B cell (primary cell): ENCODE data around the gene LRCH3. TPM values are rescaled to one million over a fixed set of nuclear protein-coding genes. Genes with fewer than 3 reads are reported as not detected.
A peak's percentile ranks its signal among the peaks of the same experiment; 100 is the strongest.

Source experiments
- ATAC-seq: fragments of 200-7000 bp; cut with Tn5 transposase; one replicate; pipeline ENCODE4 v1.10.0; 2021; ENCODE audit warnings: low read depth, mild to moderate bottlenecking, moderate number of reproducible peaks, moderate library complexity
- CTCF ChIA-PET: fragments of 350-600 bp; sonication (Branson Sonifier 250); formaldehyde crosslinking; loops from one replicate; lab custom pipeline; 2021; ENCODE audit warnings: antibody characterized with exemption, inconsistent platforms; lab: Charles Lee
- POLR2A ChIA-PET: fragments of 350-600 bp; sonication (Branson Sonifier 250); formaldehyde crosslinking; loops from one replicate; lab custom pipeline; 2021; ENCODE audit warnings: antibody characterized with exemption; lab: Charles Lee
- DNase-seq: peaks from one replicate; pipeline ENCODE4 v3.0.0; 2013
- H2AFZ ChIP-seq: 2 replicates; pipeline ENCODE4 v1.6.1; 2012; ENCODE audit warnings: mild to moderate bottlenecking, low read depth, low read length; ENCODE audit not compliant: insufficient read depth, poor library complexity, severe bottlenecking
- H3K27ac ChIP-seq, 2 donors: 1 replicate in 1 of 2; 2 replicates in 1 of 2; pipeline ENCODE4 v1.5.1; 2012 to 2013; ENCODE audit warnings: low read length in 2 of 2, mild to moderate bottlenecking in 2 of 2, moderate library complexity in 1 of 2
- H3K27me3 ChIP-seq, 4 experiments: fragments of 200-600 bp in 1 of 4; sonication (generic) in 1 of 4; replicated peaks in 1 of 4; 1 replicate in 2 of 4; 2 replicates in 2 of 4; pipeline versions ENCODE4 v1.6.1 to v1.7.0; 2013 to 2016; ENCODE audit warnings: low read length in 3 of 4, mild to moderate bottlenecking in 2 of 4, mixed read lengths in 1 of 4, moderate library complexity in 1 of 4; ENCODE audit not compliant: insufficient read depth in 4 of 4, control insufficient read depth in 3 of 4; ENCODE audit errors: control extremely low read depth in 1 of 4
- H3K36me3 ChIP-seq, 2 experiments: replicated peaks in 1 of 2; 1 replicate in 1 of 2; 2 replicates in 1 of 2; pipeline versions ENCODE4 v1.6.1 to v1.7.1; 2013; ENCODE audit warnings: low read length in 1 of 2; ENCODE audit not compliant: insufficient read depth in 2 of 2, control insufficient read depth in 1 of 2; ENCODE audit errors: control extremely low read depth in 1 of 2, extremely low read depth in 1 of 2
- H3K4me1 ChIP-seq, 2 donors: fragments of 200-600 bp in 1 of 2; sonication (generic) in 1 of 2; 1 replicate in 1 of 2; 2 replicates in 1 of 2; pipeline versions ENCODE4 v1.5.1 to v1.6.1; 2013 to 2017; ENCODE audit warnings: low read length in 2 of 2; ENCODE audit not compliant: control insufficient read depth in 2 of 2, insufficient read depth in 2 of 2
- H3K4me2 ChIP-seq: replicated peaks from 2 replicates; pipeline ENCODE3; 2012; ENCODE audit warnings: mild to moderate bottlenecking, low read depth, low read length; ENCODE audit not compliant: poor library complexity, severe bottlenecking
- H3K4me3 ChIP-seq, 5 experiments: fragments of 200-600 bp in 1 of 5; sonication (generic) in 1 of 5; 1 replicate in 3 of 5; 2 replicates in 2 of 5; pipeline versions ENCODE4 v1.5.1 to v1.7.0; 2011 to 2016; ENCODE audit warnings: low read length in 4 of 5, mild to moderate bottlenecking in 4 of 5, low read depth in 2 of 5, control low read depth in 1 of 5, moderate library complexity in 1 of 5; ENCODE audit not compliant: insufficient read depth in 1 of 5; ENCODE audit errors: control extremely low read depth in 1 of 5, extremely low read depth in 1 of 5
- H3K79me2 ChIP-seq: fragments of 200-600 bp; sonication (generic); one replicate; pipeline ENCODE4 v1.6.0; 2016; ENCODE audit warnings: low read length; ENCODE audit not compliant: control insufficient read depth, insufficient read depth
- H3K9ac ChIP-seq: fragments of 200-600 bp; sonication (generic); 2 replicates; pipeline ENCODE4 v1.6.1; 2017; ENCODE audit warnings: mild to moderate bottlenecking, low read length, moderate library complexity
- H3K9me3 ChIP-seq, 3 donors: one replicate each; pipeline versions ENCODE4 v1.6.1 to v1.7.1; 2013; ENCODE audit warnings: low read length in 2 of 3; ENCODE audit not compliant: control insufficient read depth in 2 of 3, insufficient read depth in 1 of 3; ENCODE audit errors: control extremely low read depth in 1 of 3
- H4K20me1 ChIP-seq: 2 replicates; pipeline ENCODE4 v1.6.0; 2012; ENCODE audit warnings: mild to moderate bottlenecking, low read length; ENCODE audit not compliant: insufficient read depth, control insufficient read depth, poor library complexity, severe bottlenecking
- H3K27ac Mint-ChIP-seq: one replicate; pipeline ENCODE4 v1.8.0; 2021; ENCODE audit warnings: mixed read lengths
- H3K27me3 Mint-ChIP-seq: one replicate; pipeline ENCODE4 v1.8.0; 2021; ENCODE audit warnings: mixed read lengths
- H3K4me1 Mint-ChIP-seq: one replicate; pipeline ENCODE4 v1.8.0; 2021; ENCODE audit warnings: mixed read lengths
- H3K4me3 Mint-ChIP-seq: one replicate; pipeline ENCODE4 v1.8.0; 2021; ENCODE audit warnings: mixed read lengths
- H3K9me3 Mint-ChIP-seq: one replicate; pipeline ENCODE4 v1.8.0; 2022; ENCODE audit warnings: mixed read lengths; ENCODE audit not compliant: insufficient read depth
- EZH2 ChIP-seq: IDR thresholded peaks from 2 replicates; pipeline ENCODE4 v1.6.1; 2012; ENCODE audit warnings: borderline replicate concordance, low read depth, mild to moderate bottlenecking, moderate library complexity, low read length; ENCODE audit not compliant: insufficient read depth, poor library complexity, severe bottlenecking
- WGBS: methylation state at CpG from one replicate; pipeline ENCODE4 v1.1.5; 2013; ENCODE audit warnings: missing lambda C conversion rate; ENCODE audit not compliant: insufficient coverage; 5-methylcytosine and 5-hydroxymethylcytosine counted together
- intact Hi-C: fragments of 100-400 bp; cut with micrococcal nuclease; formaldehyde crosslinking; loops from one replicate; pipeline ENCODE4 v1.10.0; 2022
- polyA plus RNA-seq: library from polyadenylated mRNA; depleted of rRNA; stranded (reverse); fragments of >200 nt; gene quantifications from 2 replicates; pipeline ENCODE4 v1.2.3, GENCODE V29; 2012
- total RNA-seq, 2 donors: library from RNA; stranded (reverse); fragments of 120-200 nt in 1 of 2; gene quantifications; 1 replicate in 1 of 2; 2 replicates in 1 of 2; pipeline versions ENCODE4 v1.2.3 to v1.2.4, GENCODE V29; 2013 to 2022
- TF ChIP-seq, protein P1 (sequence below): fragments of 200-600 bp; IDR thresholded peaks from one replicate; pipeline ENCODE4 v1.8.0; 2022; ENCODE audit warnings: antibody characterized with exemption, mild to moderate bottlenecking

The LRCH3 gene
- total and polyA plus RNA-seq, 2 donors (not counting 1 experiment from before 2014, with no cell fraction given), result 30.1 to 136 TPM

DNA sequence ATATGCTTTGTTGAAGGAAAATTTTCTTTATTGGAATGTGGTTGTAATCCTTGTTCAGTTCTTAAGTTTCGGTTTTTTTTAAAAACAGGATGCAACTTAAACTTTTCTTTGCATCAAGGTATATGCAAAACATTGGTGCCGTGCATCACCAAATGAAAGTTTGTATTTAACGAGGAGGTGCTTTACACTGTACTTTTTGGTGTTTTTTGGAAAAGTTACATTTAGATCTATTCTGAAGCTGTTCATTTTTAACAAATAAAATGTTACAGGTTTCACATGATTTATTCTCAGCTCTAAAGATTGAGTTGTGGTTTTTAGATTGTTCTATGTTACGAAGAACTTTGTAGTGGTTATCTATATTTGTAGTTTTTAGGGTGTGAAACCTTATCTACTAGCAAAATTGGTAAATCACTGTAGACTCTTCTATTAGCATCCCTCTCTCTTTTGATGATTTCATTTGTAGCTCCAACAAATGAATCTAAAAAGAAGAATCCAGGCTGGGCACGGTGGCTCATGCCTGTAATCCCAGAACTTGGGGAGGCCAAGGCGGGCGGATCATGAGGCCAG, 7.0 kb upstream of the LRCH3 start:
- H3K4me3 ChIP-seq, result peak overlapping the region in 1 of 5 experiments; percentile 8
- H3K27ac Mint-ChIP-seq, result peak overlapping the region; percentile 84
- no peak for DNase-seq
- TF ChIP-seq, protein P1, sequence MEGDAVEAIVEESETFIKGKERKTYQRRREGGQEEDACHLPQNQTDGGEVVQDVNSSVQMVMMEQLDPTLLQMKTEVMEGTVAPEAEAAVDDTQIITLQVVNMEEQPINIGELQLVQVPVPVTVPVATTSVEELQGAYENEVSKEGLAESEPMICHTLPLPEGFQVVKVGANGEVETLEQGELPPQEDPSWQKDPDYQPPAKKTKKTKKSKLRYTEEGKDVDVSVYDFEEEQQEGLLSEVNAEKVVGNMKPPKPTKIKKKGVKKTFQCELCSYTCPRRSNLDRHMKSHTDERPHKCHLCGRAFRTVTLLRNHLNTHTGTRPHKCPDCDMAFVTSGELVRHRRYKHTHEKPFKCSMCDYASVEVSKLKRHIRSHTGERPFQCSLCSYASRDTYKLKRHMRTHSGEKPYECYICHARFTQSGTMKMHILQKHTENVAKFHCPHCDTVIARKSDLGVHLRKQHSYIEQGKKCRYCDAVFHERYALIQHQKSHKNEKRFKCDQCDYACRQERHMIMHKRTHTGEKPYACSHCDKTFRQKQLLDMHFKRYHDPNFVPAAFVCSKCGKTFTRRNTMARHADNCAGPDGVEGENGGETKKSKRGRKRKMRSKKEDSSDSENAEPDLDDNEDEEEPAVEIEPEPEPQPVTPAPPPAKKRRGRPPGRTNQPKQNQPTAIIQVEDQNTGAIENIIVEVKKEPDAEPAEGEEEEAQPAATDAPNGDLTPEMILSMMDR, result no peak
- TF ChIP-seq EZH2, result no peak
- no peak overlapping the region for H2AFZ ChIP-seq
- ATAC-seq, result no peak
- H3K27me3 ChIP-seq, result no peaks in the 10 kb centered on the region
- H3K9ac ChIP-seq, result no peak overlapping the region
- peaks cover 4 to 15% of the 10 kb centered on the region in 2 experiments for H3K36me3 ChIP-seq
- no CpG with 5 or more reads among the region's 7 CpGs for WGBS
- ChIA-PET CTCF (interaction anchor here (0.8 to 3.8 kb wide), 4 partner anchors 9 to 16 kb away, joined by 3 to 12 read pairs (median 5); no protein-coding TSS in a partner anchor), POLR2A (no interaction called here)
- H3K27me3 Mint-ChIP-seq, result no peaks in the 10 kb centered on the region
- H3K4me2 ChIP-seq, result peak overlapping the region; percentile 33
- H3K4me1 Mint-ChIP-seq, result peaks cover 35% of the 10 kb centered on the region
- peaks cover 14% of the 10 kb centered on the region for H3K79me2 ChIP-seq
- intact Hi-C loops, result no loop called here
- H3K4me1 ChIP-seq, result peaks cover 20% of the 10 kb centered on the region in 2 donors
- H3K9me3 ChIP-seq, result no peaks in the 10 kb centered on the region
- no peaks in the 10 kb centered on the region for H4K20me1 ChIP-seq
- peak overlapping the region; percentile 50 to 58 for H3K27ac ChIP-seq
- no peaks in the 10 kb centered on the region for H3K9me3 Mint-ChIP-seq
- peak overlapping the region; percentile 59 for H3K4me3 Mint-ChIP-seq

DNA sequence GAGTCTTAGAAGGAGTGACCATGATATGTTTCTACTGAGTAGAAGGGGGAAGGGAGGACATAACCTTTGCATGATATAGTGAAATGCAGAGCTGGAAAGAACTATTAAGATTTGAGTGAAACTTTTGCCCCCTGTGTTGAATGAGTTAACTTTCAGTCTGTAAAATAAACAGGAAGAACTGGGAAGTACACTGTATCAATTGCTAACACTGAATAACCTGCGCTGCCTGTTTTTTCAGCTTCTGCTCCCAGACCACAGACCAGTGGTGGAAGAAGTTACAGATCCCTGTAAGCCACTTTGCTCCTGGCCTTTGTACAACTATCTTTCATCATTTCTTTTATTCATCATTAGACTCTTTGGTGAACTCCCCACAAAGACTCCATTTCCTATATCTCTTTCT, 3.6 kb upstream of the LRCH3 start:
- ATAC-seq, result no peak
- no peaks in the 10 kb centered on the region for H3K27me3 Mint-ChIP-seq
- peaks cover 26 to 29% of the 10 kb centered on the region in 2 donors for H3K4me1 ChIP-seq
- H3K4me2 ChIP-seq, result no peak overlapping the region
- no peak overlapping the region for H2AFZ ChIP-seq
- no peaks in the 10 kb centered on the region for H4K20me1 ChIP-seq
- H3K27me3 ChIP-seq, result no peaks in the 10 kb centered on the region
- no peak for DNase-seq
- peaks cover 0 to 4% of the 10 kb centered on the region in 2 experiments for H3K36me3 ChIP-seq
- TF ChIP-seq, protein P1, result no peak
- no peak for TF ChIP-seq EZH2
- H3K9me3 ChIP-seq, result no peaks in the 10 kb centered on the region
- ChIA-PET CTCF (interaction anchor here (1.5 to 2.2 kb wide), 2 partner anchors 14 to 188 kb away, joined by 6 to 7 read pairs; no protein-coding TSS in a partner anchor), POLR2A (no interaction called here)
- H3K27ac ChIP-seq, result no peak overlapping the region
- no peak overlapping the region for H3K9ac ChIP-seq
- H3K9me3 Mint-ChIP-seq, result no peaks in the 10 kb centered on the region
- 91% methylated on average over 1 of the region's 1 CpG for WGBS
- H3K79me2 ChIP-seq, result peaks cover 36% of the 10 kb centered on the region
- no peak overlapping the region for H3K4me3 ChIP-seq
- intact Hi-C loops, result no loop called here
- no peak overlapping the region for H3K4me3 Mint-ChIP-seq
- peaks cover 45% of the 10 kb centered on the region for H3K4me1 Mint-ChIP-seq
- H3K27ac Mint-ChIP-seq, result no peak overlapping the region
